GM21529 (cell line): Measurements from ENCODE around the gene GTPBP6.
"Not testable (repeated sequence)": the region's sequence is repeated elsewhere in the genome, so short reads cannot be mapped to it uniquely, and the experiment has no call there.

Experiments
- ATAC-seq: cut with Tn5 transposase; IDR thresholded peaks from one replicate; pipeline ENCODE4 v1.9.1; 2021; ENCODE audit not compliant: unreplicated experiment

The GTPBP6 gene

GRCh38 chrX:351736-352135 is 33.1 kb upstream of the GTPBP6 start:
- ATAC-seq = no peak

GRCh38 chrX:351324-351641 is 32.7 kb upstream of the GTPBP6 start:
- not testable (repeated sequence) for ATAC-seq

GRCh38 chrX:350534-351323 is 32.1 kb upstream of the GTPBP6 start:
- ATAC-seq = no peak

- ATAC-seq = no peak
Measured at GRCh38 chrX:350148-350533, 31.5 kb upstream of the GTPBP6 start.

- no peak for ATAC-seq
Measured at GRCh38 chrX:349702-350101, 31.1 kb upstream of the GTPBP6 start.

- no peak for ATAC-seq
Measured at GRCh38 chrX:349196-349595, 30.6 kb upstream of the GTPBP6 start.

- no peak for ATAC-seq
Measured at GRCh38 chrX:348461-349117, 30.0 kb upstream of the GTPBP6 start.

- no peak for ATAC-seq
Measured at GRCh38 chrX:347351-348117, 28.9 kb upstream of the GTPBP6 start.

- ATAC-seq = no peak
Measured at GRCh38 chrX:346034-346813, 27.6 kb upstream of the GTPBP6 start.

- ATAC-seq = no peak
Measured at GRCh38 chrX:345020-345925, 26.7 kb upstream of the GTPBP6 start.

GRCh38 chrX:344371-344901 is 25.8 kb upstream of the GTPBP6 start:
- ATAC-seq = no peak

GRCh38 chrX:341541-342101 is 23.0 kb upstream of the GTPBP6 start:
- ATAC-seq = no peak

GRCh38 chrX:340641-341423 is 22.2 kb upstream of the GTPBP6 start:
- ATAC-seq = no peak

- no peak for ATAC-seq
Measured at GRCh38 chrX:340121-340520, 21.5 kb upstream of the GTPBP6 start.

- no peak for ATAC-seq
Measured at GRCh38 chrX:338836-339400, 20.3 kb upstream of the GTPBP6 start.

GRCh38 chrX:338281-338835 is 19.8 kb upstream of the GTPBP6 start:
- no peak for ATAC-seq

GRCh38 chrX:337331-337831 is 18.8 kb upstream of the GTPBP6 start:
- no peak for ATAC-seq

- ATAC-seq = no peak
Measured at GRCh38 chrX:336227-336626, 17.6 kb upstream of the GTPBP6 start.
